IPS-18c (cell line): Measurements from ENCODE around the gene GPC6.

Source experiments
- H3K4me3 ChIP-seq: 2 replicates; pipeline ENCODE4 v1.7.0; 2013; ENCODE audit warnings: low read depth, mild to moderate bottlenecking, low read length, moderate library complexity; ENCODE audit not compliant: insufficient read depth
- H3K9me3 ChIP-seq: one replicate; pipeline ENCODE4 v1.6.1; 2013; ENCODE audit warnings: mild to moderate bottlenecking, low read length, moderate library complexity; ENCODE audit not compliant: control insufficient read depth, insufficient read depth

The GPC6 gene

DNA sequence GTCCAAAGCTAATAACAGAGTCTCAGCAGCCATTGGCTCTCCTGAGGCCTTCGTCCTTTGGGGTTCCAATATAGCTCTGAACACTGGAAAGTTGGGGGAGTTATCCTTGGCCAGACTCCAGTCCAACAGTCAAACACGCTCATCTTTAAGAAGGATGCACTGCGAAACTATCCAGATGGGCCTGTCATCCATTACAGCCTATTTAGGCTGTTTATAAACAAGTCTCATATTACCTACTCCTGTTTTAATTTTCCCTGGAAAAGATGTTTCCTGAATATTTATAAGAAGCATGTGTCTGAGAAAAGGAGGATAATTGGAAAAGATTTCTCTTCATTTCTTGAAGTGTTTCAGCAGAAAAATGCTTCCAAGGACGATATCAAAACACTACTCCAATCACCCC, 1082.2 kb downstream of the GPC6 start:
- no peaks in the 10 kb centered on the region for H3K9me3 ChIP-seq

DNA sequence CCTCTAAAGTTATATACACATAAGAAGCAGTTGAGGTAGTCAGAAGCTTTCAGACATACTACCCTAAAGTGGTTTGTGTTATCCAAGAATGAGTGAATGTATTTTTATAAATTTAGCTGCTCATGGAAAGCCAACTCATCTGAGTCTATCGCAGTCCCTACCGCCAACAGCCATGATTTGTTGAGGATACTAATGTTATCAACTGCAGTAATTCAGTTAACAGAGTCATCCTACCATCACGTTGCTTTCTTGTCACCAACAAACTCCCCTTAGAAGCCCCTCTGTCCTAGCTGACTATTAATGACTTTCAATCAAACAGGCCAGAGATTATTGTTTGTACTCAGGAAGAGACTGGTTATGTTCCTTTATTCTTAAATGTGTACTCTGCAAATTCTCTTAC, 1083.0 kb downstream of the GPC6 start:
- no peak overlapping the region for H3K4me3 ChIP-seq
- no peaks in the 10 kb centered on the region for H3K9me3 ChIP-seq

More for the DNA sequence above, 1082.2 kb downstream of the GPC6 start:
- no peak overlapping the region for H3K4me3 ChIP-seq

DNA sequence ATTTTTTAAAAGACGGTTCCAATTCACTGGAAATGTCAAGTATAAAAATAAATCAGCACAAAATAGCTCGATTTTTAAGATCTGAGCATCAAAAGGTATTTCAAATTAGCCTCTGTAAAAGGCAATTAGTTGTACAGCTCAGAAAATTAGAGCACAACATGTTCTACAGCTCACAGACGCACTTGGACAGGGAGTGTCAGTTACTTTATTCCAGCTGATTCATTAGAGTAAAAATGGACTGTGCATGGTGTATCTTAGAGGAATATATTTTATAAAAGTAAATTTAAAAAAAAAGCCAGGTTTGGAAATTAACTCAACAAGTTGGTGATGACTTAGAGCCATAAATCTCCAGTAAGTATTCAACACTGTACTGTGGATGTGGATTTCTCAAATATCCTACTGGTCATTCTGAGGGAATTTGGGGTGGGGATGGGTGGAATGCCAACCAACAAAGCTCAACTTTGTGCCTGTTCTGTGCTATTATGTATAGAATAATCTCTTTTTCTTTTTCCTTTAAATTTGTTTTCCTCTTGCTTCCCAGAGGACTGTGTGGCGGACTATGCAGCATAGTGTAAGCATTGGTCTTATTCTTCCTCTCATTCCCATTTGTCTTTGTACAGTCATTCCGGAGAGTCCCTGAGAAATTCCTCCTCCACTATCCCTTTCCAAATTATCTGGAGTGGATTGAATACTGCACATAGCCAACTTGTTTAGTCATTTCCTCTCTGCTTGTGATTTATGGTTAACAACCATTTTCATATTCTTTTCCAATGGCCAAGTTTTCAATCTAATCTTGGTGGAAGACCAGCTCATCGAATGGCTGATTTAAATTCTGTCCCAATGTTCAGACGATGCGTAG, 1083.6 kb downstream of the GPC6 start:
- Histone ChIP-seq H3K9me3 (no peaks in the 10 kb centered on the region), H3K4me3 (no peak overlapping the region)

DNA sequence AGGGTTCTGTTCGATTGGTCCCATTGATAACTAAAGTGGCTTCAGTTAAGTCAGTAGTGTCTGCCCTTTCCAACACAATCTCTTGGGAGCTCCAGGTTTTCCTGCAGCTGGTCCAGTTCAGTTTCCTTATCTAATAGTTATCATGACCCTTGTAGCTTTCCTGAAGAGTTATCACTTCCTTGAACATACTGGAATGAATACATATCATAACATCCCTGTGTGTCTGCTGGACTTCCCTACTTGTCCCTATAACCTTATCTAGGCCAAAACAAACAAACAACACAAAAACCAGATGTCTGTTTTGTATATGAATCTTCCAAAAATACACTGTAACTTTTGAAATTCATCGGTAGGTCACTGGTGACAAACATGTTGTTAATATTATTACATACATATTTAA, 1085.3 kb downstream of the GPC6 start:
- H3K4me3 ChIP-seq = no peak overlapping the region
- H3K9me3 ChIP-seq = no peaks in the 10 kb centered on the region

- Histone ChIP-seq H3K4me3 (no peak overlapping the region), H3K9me3 (no peaks in the 10 kb centered on the region)
Measured at GRCh38 chr13:94312511-94313216, 1086.1 kb downstream of the GPC6 start.

DNA sequence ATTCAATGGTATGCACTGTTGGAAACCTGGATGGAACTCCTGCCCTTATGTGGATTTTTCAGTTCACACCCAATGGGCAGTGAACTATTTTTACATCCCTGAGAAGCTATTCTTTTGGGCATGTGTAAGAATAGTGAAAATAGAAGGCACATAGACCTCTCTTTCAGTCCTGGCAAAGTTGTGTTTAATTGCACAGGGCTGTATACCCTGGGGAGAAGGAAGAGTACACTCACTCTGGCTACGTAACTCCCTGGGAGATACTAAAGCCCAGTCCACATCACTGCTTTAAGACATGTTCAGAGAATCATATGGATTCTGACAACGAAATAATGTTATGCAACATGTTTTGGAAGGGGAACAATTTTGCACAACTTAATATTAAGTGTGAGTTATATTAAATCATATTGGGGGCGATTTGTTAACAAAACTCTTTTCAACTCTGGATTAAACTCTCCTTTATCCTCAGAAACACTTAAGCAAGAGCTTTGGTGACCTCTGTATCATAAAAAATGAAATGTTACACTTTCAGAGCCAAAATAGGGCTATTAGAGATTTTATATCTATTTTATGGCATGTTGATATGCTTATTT, 1086.8 kb downstream of the GPC6 start:
- Histone ChIP-seq H3K9me3 (no peaks in the 10 kb centered on the region), H3K4me3 (no peak overlapping the region)

GRCh38 chr13:94313926-94314325, 1087.3 kb downstream of the GPC6 start:
- H3K9me3 ChIP-seq = no peaks in the 10 kb centered on the region
- H3K4me3 ChIP-seq = no peak overlapping the region

- no peaks in the 10 kb centered on the region for H3K9me3 ChIP-seq
Measured at GRCh38 chr13:94315188-94315587, 1088.6 kb downstream of the GPC6 start.

DNA sequence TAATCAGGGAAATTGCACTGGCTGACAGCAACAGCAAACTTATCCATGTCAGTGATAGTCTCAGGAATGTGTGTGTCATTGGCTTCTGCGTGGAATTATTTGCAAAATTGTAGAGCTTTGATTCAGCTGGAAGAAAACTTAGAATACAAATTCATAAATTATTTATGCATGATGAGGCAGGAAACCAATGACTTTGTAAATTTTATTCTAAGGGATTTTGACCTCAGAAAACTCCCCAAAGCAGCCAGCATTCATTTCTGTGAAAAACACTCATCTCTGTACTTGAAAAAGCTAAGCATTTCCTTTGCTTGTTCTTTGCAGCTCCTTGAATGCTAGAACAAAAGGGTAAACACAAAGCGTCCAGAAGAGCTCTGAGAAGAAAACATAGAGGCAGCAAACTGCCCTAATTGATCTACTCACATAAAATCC, 1090.5 kb downstream of the GPC6 start:
- H3K4me3 ChIP-seq = no peak overlapping the region

More at GRCh38 chr13:94315188-94315587, 1088.6 kb downstream of the GPC6 start:
- H3K4me3 ChIP-seq = no peak overlapping the region

DNA sequence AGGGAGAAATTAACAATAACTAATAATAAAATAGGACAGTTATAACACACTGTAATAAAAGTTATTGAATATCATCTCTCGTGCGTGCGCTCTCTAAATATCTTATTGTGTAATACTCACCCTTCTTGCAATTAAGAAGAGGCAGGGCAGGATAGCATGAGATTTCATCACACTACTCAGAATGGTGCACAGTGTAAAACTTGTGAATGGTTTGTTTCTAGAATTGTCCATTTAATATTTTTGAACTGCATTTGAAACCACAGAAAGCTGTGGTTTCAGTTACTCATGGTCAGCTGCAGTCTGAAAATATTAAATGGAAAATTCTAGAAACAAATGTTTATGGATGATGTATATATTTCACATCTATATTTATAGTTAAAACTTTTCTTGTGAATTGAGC, 1091.8 kb downstream of the GPC6 start:
- Histone ChIP-seq H3K9me3 (no peaks in the 10 kb centered on the region), H3K4me3 (no peak overlapping the region)

More for the DNA sequence above, 1090.5 kb downstream of the GPC6 start:
- no peaks in the 10 kb centered on the region for H3K9me3 ChIP-seq

- H3K4me3 ChIP-seq = no peak overlapping the region
Measured at GRCh38 chr13:94319501-94319900, 1092.9 kb downstream of the GPC6 start.

DNA sequence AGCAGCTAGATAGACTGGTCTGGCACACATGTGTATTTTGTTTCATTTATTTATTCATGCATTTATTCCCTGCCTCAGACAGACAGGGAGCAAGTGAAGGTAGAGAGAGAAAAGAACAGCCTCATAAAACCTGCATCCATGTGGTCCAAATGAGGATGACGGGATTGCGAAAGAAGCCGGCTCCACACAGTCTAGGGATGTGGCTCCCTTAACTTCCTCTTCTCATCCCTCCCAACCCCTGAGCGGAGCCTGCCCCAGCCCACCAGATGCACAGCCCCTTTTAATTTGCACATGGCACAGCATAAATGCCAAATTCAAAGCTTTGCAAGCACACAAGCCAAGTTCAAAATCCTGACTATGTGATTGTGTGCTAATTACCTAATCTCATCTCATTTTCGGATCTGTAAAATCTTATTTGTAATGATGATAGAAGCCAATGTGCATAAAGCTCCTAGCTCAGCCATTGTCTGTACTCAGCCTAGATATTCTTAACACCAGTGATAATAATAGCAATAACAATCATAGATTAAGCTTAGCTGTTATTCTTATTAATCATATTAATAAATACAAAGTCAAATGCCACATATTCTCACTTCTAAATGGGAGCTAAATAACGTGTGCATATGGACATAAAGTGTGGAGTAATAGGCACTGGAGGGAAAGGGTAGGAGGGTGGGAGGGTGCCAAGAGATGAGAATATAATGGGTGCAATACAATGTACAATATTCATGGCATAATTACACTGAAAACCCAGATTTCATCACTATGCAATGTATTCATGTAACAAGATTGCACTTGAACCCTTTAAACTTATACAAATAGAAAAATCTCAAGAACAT, 1096.5 kb downstream of the GPC6 start:
- Histone ChIP-seq H3K9me3 (no peaks in the 10 kb centered on the region), H3K4me3 (no peak overlapping the region)

More at GRCh38 chr13:94319501-94319900, 1092.9 kb downstream of the GPC6 start:
- no peaks in the 10 kb centered on the region for H3K9me3 ChIP-seq

GRCh38 chr13:94323764-94324758, 1097.5 kb downstream of the GPC6 start:
- Histone ChIP-seq H3K4me3 (no peak overlapping the region), H3K9me3 (no peaks in the 10 kb centered on the region)

- Histone ChIP-seq H3K9me3 (no peaks in the 10 kb centered on the region), H3K4me3 (no peak overlapping the region)
Measured at GRCh38 chr13:94324767-94325540, 1098.3 kb downstream of the GPC6 start.

DNA sequence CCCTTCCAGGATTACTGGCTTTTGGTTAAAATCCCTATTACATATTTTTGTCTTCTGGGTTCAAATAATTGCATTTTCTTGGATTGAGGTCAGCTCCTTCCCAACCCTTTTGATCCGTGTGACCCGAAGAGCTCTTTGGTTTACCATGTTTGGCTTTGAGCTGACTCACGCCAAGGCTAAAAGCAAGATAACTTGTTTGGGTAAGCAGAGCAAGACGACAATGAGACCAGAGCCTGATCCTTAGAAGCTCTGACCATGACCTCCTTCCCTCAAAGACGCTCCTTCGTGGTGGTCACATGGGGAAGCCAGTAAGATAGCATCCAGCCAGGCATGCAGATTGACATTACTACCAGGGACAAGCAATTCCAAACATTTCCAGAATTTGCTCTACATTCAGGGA, 1099.0 kb downstream of the GPC6 start:
- Histone ChIP-seq H3K4me3 (no peak overlapping the region), H3K9me3 (no peaks in the 10 kb centered on the region)
